Smooth muscle cell (in vitro differentiated cells): ENCODE measurements around the gene LPIN1. TPM values are rescaled to one million over a fixed set of nuclear protein-coding genes. Genes with fewer than 3 reads are reported as not detected.

Source experiments
- DNase-seq: peaks from one replicate; lab custom pipeline; 2025; ENCODE audit not compliant: unreplicated experiment; lab: John Stamatoyannopoulos, UW
- H2AFZ ChIP-seq: fragments of 200-600 bp; sonication (generic); 2 replicates; pipeline ENCODE4 v1.6.0; 2016; ENCODE audit warnings: antibody characterized with exemption, low read depth, mild to moderate bottlenecking
- H3F3A ChIP-seq: fragments of 200-600 bp; sonication (generic); 2 replicates; pipeline ENCODE4 v1.6.0; 2017; ENCODE audit warnings: antibody characterized with exemption, low read depth
- H3K27ac ChIP-seq: fragments of 200-600 bp; sonication (generic); 2 replicates; pipeline ENCODE4 v1.5.1; 2016; ENCODE audit warnings: low read depth, mild to moderate bottlenecking
- H3K27me3 ChIP-seq: fragments of 200-600 bp; sonication (generic); 2 replicates; pipeline ENCODE4 v1.6.1; 2016; ENCODE audit warnings: low read depth, mild to moderate bottlenecking
- H3K36me3 ChIP-seq: fragments of 200-600 bp; sonication (generic); 2 replicates; pipeline ENCODE4 v1.5.1; 2016; ENCODE audit warnings: low read depth
- H3K4me1 ChIP-seq: fragments of 200-600 bp; sonication (generic); 2 replicates; pipeline ENCODE4 v1.5.1; 2016; ENCODE audit warnings: low read depth
- H3K4me2 ChIP-seq: fragments of 200-600 bp; sonication (generic); 2 replicates; pipeline ENCODE4 v1.6.0; 2016; ENCODE audit warnings: mild to moderate bottlenecking
- H3K4me3 ChIP-seq: fragments of 200-600 bp; sonication (generic); 2 replicates; pipeline ENCODE4 v1.5.1; 2016; ENCODE audit warnings: mild to moderate bottlenecking
- H3K79me2 ChIP-seq: fragments of 200-600 bp; sonication (generic); 2 replicates; pipeline ENCODE4 v1.6.0; 2016; ENCODE audit warnings: low read depth, mild to moderate bottlenecking
- H3K9ac ChIP-seq: fragments of 200-600 bp; sonication (generic); 2 replicates; pipeline ENCODE4 v1.6.0; 2016; ENCODE audit warnings: low read depth
- H3K9me3 ChIP-seq: fragments of 200-600 bp; sonication (generic); replicated peaks from 2 replicates; pipeline ENCODE4 v1.5.1; 2016; ENCODE audit warnings: low read depth
- H4K20me1 ChIP-seq: fragments of 200-600 bp; sonication (generic); 2 replicates; pipeline ENCODE4 v1.6.0; 2016; ENCODE audit warnings: low read depth
- WGBS: methylation state at CpG from one replicate; pipeline ENCODE4 v1.1.7; 2016; ENCODE audit warnings: low lambda C conversion rate; 5-methylcytosine and 5-hydroxymethylcytosine counted together
- polyA plus RNA-seq: library from polyadenylated mRNA; unstranded; fragments of >200 nt; fragmentation: Nextera tagmentation; extraction: Ambion mirVana; gene quantifications from 2 replicates; pipeline ENCODE4 v1.2.1, GENCODE V29; 2016
- total RNA-seq: library from RNA; depleted of rRNA; stranded (reverse); fragments of >200 nt; gene quantifications from 2 replicates; pipeline ENCODE4 v1.2.3, GENCODE V29; 2014
- TF ChIP-seq, protein P1 (sequence below): fragments of 200-600 bp; sonication (generic); IDR thresholded peaks from 2 replicates; pipeline ENCODE4 v1.5.1; 2017; ENCODE audit warnings: borderline replicate concordance, mild to moderate bottlenecking, antibody characterized with exemption; ENCODE audit not compliant: insufficient read depth, poor library complexity, severe bottlenecking

LPIN1 gene
- total and polyA plus RNA-seq, 2 experiments from 2014 or later = 13.8 to 17.9 TPM

DNA sequence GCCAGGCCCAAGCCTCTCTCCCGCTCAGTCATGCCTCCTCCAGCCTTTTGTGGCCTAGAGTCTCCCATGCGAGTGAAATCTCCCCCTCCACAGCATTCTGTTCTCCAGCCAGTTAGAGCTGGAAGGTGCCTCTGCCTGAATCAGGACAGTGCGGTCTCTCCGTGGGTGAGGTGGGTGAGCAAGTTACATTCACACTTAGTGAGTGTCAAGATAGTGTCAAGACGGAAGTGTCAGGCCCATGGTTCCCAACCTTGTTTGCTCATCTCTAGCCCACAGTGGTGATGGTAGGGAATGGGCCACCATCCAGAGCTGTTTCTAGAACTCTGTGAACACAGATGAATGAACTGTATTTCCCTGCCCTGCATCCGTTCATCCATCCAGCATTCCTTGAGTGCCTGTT, 59.5 kb downstream of the LPIN1 start:
- H3K4me1 ChIP-seq = no peaks in the 10 kb centered on the region
- H3K9me3 ChIP-seq = no peaks in the 10 kb centered on the region
- H4K20me1 ChIP-seq = no peaks in the 10 kb centered on the region
- H3K4me2 ChIP-seq = no peak overlapping the region
- TF ChIP-seq, protein P1, sequence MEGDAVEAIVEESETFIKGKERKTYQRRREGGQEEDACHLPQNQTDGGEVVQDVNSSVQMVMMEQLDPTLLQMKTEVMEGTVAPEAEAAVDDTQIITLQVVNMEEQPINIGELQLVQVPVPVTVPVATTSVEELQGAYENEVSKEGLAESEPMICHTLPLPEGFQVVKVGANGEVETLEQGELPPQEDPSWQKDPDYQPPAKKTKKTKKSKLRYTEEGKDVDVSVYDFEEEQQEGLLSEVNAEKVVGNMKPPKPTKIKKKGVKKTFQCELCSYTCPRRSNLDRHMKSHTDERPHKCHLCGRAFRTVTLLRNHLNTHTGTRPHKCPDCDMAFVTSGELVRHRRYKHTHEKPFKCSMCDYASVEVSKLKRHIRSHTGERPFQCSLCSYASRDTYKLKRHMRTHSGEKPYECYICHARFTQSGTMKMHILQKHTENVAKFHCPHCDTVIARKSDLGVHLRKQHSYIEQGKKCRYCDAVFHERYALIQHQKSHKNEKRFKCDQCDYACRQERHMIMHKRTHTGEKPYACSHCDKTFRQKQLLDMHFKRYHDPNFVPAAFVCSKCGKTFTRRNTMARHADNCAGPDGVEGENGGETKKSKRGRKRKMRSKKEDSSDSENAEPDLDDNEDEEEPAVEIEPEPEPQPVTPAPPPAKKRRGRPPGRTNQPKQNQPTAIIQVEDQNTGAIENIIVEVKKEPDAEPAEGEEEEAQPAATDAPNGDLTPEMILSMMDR = no peak
- H3F3A ChIP-seq = no peaks in the 10 kb centered on the region
- H3K9ac ChIP-seq = no peak overlapping the region
- no peak overlapping the region for H3K4me3 ChIP-seq
- no peak for DNase-seq
- WGBS = 98% methylated on average over 6 of the region's 6 CpGs
- no peaks in the 10 kb centered on the region for H3K79me2 ChIP-seq
- H3K27me3 ChIP-seq = no peaks in the 10 kb centered on the region
- H2AFZ ChIP-seq = no peak overlapping the region
- H3K27ac ChIP-seq = no peak overlapping the region
- H3K36me3 ChIP-seq = no peaks in the 10 kb centered on the region

DNA sequence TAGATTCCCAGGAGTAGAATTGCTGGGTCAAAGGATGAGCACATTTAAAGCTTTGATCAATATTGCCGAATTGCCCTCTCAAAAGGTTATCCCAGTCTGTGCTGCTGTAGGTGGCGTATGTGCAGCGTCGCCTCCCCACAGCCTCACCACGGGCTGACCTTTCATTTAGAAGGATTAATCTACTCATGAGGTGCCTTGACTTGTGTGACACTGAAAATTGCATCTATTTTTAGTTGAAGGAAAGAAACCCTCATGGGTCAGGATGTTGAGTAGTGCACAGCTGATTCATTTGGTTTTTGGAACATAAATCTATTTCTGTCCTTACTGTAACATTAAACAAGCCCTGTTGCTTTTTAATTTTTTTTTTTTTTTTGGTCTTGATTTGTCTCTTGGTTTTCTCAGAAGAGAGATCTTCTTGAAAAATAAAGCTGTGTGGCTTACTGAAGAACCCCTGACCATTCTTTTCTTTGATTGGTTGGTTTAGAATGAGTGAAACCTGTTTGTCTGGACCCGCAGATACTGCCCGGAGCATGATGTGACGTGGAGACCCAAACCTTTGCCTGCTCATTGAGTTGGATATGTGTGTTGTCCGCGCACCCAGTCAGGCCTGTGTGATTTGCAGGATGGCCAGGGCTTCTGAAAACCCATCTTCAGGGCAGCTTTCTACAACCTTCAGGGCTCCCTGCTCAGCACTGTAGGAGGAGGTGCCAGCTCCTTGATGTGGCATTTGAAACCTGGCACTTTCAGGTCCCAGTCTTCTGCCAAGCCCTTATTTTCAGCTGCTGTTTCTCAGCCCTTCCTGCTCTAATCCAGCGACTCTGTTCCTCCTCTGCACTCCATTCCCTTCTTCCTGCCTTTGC, 61.0 kb downstream of the LPIN1 start:
- Histone ChIP-seq H3K9ac (no peak overlapping the region), H3K4me1 (no peaks in the 10 kb centered on the region), H3K9me3 (no peaks in the 10 kb centered on the region), H3K4me3 (no peak overlapping the region), H3K79me2 (no peaks in the 10 kb centered on the region), H2AFZ (no peak overlapping the region), H3K36me3 (no peaks in the 10 kb centered on the region), H3F3A (no peaks in the 10 kb centered on the region), H3K27me3 (no peaks in the 10 kb centered on the region), H3K4me2 (no peak overlapping the region), H3K27ac (no peak overlapping the region), H4K20me1 (no peaks in the 10 kb centered on the region)
- TF ChIP-seq, protein P1 = no peak
- WGBS = 81% methylated on average over 11 of the region's 11 CpGs
- DNase-seq = no peak

DNA sequence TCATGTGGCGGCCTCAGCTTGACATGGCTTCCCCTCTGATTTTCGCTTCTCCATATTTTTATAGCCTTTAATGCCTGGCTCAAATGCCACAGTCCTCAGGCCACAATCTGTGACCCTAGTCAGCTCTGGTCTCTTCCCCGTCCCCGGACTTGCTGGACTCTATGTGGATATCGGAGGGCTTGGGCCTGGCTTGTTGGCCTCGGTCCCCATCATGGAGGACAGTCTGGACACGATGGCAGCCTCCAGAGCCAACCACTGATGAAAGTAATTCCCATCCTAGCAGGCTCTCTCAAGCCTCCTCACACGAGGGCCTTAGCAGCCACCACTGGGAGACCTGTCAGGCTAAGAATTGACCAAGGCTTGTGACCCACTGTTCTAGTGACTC, 61.6 kb downstream of the LPIN1 start:
- TF ChIP-seq, protein P1 = no peak
- Histone ChIP-seq H3K9ac (no peak overlapping the region), H3K4me3 (no peak overlapping the region), H3K27me3 (no peaks in the 10 kb centered on the region), H3K27ac (no peak overlapping the region), H3F3A (no peaks in the 10 kb centered on the region), H3K4me2 (no peak overlapping the region), H3K9me3 (no peaks in the 10 kb centered on the region), H4K20me1 (no peaks in the 10 kb centered on the region), H2AFZ (no peak overlapping the region), H3K4me1 (no peaks in the 10 kb centered on the region), H3K36me3 (no peaks in the 10 kb centered on the region), H3K79me2 (no peaks in the 10 kb centered on the region)
- 93% methylated on average over 8 of the region's 8 CpGs for WGBS
- no peak for DNase-seq
